KMS-11 (cell line): ENCODE data around the gene PRKG1.

ENCODE experiments used
- H2AFZ ChIP-seq: fragments of 200-600 bp; sonication (generic); 2 replicates; pipeline ENCODE4 v1.6.1; 2016; ENCODE audit warnings: antibody characterized with exemption, mixed run types, low read depth
- H3K27ac ChIP-seq: fragments of 200-600 bp; sonication (generic); 2 replicates; pipeline ENCODE4 v1.6.1; 2016; ENCODE audit warnings: mild to moderate bottlenecking, mixed run types
- H3K27me3 ChIP-seq: fragments of 200-600 bp; sonication (generic); 2 replicates; pipeline ENCODE4 v1.6.1; 2017; ENCODE audit warnings: mild to moderate bottlenecking, low read depth, mixed run types, moderate library complexity; ENCODE audit not compliant: insufficient read depth
- H3K36me3 ChIP-seq: fragments of 200-600 bp; sonication (generic); 2 replicates; pipeline ENCODE4 v1.6.1; 2017; ENCODE audit warnings: mild to moderate bottlenecking, mixed run types; ENCODE audit not compliant: insufficient read depth
- H3K4me1 ChIP-seq: fragments of 200-600 bp; sonication (generic); 2 replicates; pipeline ENCODE4 v1.6.1; 2016; ENCODE audit warnings: mild to moderate bottlenecking, low read depth, mixed run types; ENCODE audit not compliant: poor library complexity, severe bottlenecking
- H3K4me2 ChIP-seq: fragments of 200-600 bp; sonication (generic); 2 replicates; pipeline ENCODE4 v1.7.0; 2016; ENCODE audit warnings: mild to moderate bottlenecking, mixed run types
- H3K4me3 ChIP-seq: fragments of 200-600 bp; sonication (generic); IDR thresholded peaks from 2 replicates; pipeline ENCODE4 v1.6.1; 2017; ENCODE audit warnings: low read depth, low read length, mixed read lengths; ENCODE audit not compliant: insufficient read depth
- H3K79me2 ChIP-seq: fragments of 200-600 bp; sonication (generic); 2 replicates; pipeline ENCODE4 v1.6.1; 2016; ENCODE audit warnings: low read depth, mixed run types; ENCODE audit not compliant: insufficient read depth
- H3K9ac ChIP-seq: fragments of 200-600 bp; sonication (generic); 2 replicates; pipeline ENCODE4 v1.6.1; 2016; ENCODE audit warnings: mild to moderate bottlenecking, mixed run types
- H4K20me1 ChIP-seq: fragments of 200-600 bp; sonication (generic); 2 replicates; pipeline ENCODE4 v1.6.1; 2016; ENCODE audit warnings: mild to moderate bottlenecking, mixed run types; ENCODE audit not compliant: insufficient read depth
- TF ChIP-seq, protein P1 (sequence below): fragments of 200-600 bp; sonication (generic); conservative IDR thresholded peaks from 2 replicates; pipeline ENCODE4 v1.6.1; 2017; ENCODE audit warnings: low read depth, mild to moderate bottlenecking, antibody characterized with exemption, low read length, moderate library complexity, mixed read lengths

The PRKG1 gene

DNA sequence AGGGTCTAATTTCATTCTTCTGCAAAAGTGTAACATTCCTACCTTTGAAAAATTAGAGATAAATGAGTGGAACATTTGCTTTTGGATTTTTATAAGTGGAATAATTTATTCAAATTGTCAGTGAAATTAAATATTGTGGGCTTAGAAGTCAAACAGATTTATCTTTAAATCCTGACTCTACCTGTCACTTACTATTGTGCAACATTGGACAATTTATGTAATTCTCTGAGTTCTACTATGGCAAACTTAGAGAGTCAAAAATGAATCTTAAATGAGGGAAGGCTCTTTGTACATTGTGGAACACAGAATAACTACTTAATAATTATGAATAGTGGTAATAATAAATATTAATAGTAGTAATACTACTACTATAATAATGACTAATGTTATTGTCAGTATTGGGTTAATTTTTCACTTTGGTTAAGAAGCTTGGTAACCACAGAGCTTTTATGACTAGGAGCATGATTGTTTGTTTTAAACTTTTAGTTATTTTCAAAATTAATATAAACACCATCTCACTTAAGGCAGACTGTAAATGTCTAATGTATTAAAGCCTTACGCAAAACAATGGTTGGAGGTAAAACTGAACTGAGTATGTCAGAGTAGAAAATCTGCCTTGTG is 70.0 kb downstream of the PRKG1 start:
- no peak overlapping the region for H2AFZ ChIP-seq
- no peaks in the 10 kb centered on the region for H4K20me1 ChIP-seq
- TF ChIP-seq, protein P1, sequence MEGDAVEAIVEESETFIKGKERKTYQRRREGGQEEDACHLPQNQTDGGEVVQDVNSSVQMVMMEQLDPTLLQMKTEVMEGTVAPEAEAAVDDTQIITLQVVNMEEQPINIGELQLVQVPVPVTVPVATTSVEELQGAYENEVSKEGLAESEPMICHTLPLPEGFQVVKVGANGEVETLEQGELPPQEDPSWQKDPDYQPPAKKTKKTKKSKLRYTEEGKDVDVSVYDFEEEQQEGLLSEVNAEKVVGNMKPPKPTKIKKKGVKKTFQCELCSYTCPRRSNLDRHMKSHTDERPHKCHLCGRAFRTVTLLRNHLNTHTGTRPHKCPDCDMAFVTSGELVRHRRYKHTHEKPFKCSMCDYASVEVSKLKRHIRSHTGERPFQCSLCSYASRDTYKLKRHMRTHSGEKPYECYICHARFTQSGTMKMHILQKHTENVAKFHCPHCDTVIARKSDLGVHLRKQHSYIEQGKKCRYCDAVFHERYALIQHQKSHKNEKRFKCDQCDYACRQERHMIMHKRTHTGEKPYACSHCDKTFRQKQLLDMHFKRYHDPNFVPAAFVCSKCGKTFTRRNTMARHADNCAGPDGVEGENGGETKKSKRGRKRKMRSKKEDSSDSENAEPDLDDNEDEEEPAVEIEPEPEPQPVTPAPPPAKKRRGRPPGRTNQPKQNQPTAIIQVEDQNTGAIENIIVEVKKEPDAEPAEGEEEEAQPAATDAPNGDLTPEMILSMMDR: no peak
- H3K27ac ChIP-seq: no peak overlapping the region
- H3K9ac ChIP-seq: no peak overlapping the region
- no peak overlapping the region for H3K4me2 ChIP-seq
- H3K4me3 ChIP-seq: no peak overlapping the region
- H3K36me3 ChIP-seq: no peaks in the 10 kb centered on the region
- H3K27me3 ChIP-seq: no peaks in the 10 kb centered on the region
- H3K4me1 ChIP-seq: no peaks in the 10 kb centered on the region
- no peaks in the 10 kb centered on the region for H3K79me2 ChIP-seq

DNA sequence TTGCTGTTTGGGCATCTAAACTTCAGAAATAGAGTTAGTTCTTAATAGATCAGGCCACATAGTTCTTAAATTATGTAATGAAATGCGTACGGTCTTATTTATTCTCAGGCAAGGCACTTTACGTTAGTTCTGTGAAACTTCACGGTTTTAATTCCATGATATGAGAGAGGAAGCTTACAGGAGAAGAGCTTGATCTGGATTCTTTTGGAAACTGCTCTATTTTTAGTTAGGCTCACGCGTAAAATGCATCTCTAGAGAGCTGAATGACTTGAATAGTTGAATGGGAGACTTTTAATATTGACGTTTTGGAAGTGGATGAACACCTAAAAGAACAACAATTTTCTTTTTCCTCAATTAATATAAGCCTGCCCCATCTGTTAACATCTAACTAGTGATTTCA is 71.1 kb downstream of the PRKG1 start:
- TF ChIP-seq, protein P1: no peak

DNA sequence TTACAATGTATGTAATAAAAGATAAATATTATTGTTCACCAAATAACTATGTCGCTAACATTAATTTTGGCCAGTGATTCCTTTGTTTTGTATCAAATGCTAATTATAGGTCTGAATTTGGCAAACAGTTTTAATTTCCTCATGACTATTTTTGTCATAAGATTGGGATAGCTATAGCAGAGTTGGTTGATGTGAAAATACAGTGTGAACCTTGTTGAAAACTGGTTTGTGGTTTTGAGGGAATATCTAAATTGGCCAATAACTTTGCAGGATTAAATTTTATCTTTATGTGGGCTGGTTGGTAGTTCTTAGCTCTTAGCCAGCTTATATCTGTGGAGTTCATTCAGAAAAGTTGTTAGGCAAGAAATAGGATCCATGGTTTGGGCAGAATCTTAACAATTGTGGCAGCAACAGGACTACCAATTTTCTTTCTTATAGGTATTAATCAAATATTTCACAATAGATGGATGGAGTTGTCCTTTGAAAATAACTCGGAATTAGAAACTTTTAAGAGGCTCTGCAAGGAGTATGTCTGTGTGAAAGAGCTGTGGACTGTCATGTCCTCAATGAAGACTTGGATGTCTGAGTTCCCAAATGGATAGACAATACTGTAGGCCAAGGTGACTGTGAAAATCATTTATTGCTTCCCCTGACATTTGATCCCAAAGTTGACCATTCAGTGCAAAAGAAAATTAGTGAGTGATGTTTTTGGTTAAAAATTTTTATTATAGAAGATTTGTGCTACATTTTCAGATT is 73.5 kb downstream of the PRKG1 start:
- Histone ChIP-seq H3K27ac (no peak overlapping the region), H3K4me3 (no peak overlapping the region), H2AFZ (no peak overlapping the region), H3K79me2 (no peaks in the 10 kb centered on the region), H3K4me1 (no peaks in the 10 kb centered on the region), H3K27me3 (no peaks in the 10 kb centered on the region), H3K9ac (no peak overlapping the region), H3K4me2 (no peak overlapping the region), H4K20me1 (no peaks in the 10 kb centered on the region), H3K36me3 (no peaks in the 10 kb centered on the region)
- TF ChIP-seq, protein P1: no peak

More for the DNA sequence above, 71.1 kb downstream of the PRKG1 start:
- no peak overlapping the region for H3K9ac ChIP-seq
- no peak overlapping the region for H3K4me2 ChIP-seq
- H4K20me1 ChIP-seq: no peaks in the 10 kb centered on the region
- no peak overlapping the region for H3K27ac ChIP-seq
- H3K4me1 ChIP-seq: no peaks in the 10 kb centered on the region
- no peak overlapping the region for H3K4me3 ChIP-seq
- no peaks in the 10 kb centered on the region for H3K36me3 ChIP-seq
- H3K79me2 ChIP-seq: no peaks in the 10 kb centered on the region
- H2AFZ ChIP-seq: no peak overlapping the region
- no peaks in the 10 kb centered on the region for H3K27me3 ChIP-seq

DNA sequence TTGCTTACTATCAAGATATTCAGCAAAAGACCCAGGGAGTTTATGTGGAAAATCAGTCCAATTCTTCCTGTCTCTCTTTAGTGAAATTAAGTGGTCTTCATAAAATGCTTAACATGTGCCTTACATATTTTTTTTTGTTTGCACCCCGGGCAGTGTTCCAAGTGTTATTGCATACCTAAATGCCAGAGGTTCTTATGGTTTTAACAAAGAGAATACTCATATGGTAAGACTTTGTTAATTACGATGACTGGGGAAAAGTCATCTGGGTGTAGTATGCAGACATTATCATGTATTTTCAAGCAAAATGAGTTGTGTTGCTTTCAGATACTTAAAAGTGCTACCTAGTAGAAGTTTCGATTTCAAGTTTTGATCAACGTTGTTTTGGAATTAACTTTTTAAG is 82.6 kb downstream of the PRKG1 start:
- H3K4me1 ChIP-seq: no peaks in the 10 kb centered on the region
- H3K9ac ChIP-seq: no peak overlapping the region
- H3K27me3 ChIP-seq: no peaks in the 10 kb centered on the region
- no peaks in the 10 kb centered on the region for H4K20me1 ChIP-seq
- no peak overlapping the region for H3K4me2 ChIP-seq
- H3K4me3 ChIP-seq: no peak overlapping the region
- no peak overlapping the region for H2AFZ ChIP-seq
- H3K79me2 ChIP-seq: no peaks in the 10 kb centered on the region
- H3K27ac ChIP-seq: no peak overlapping the region
- H3K36me3 ChIP-seq: no peaks in the 10 kb centered on the region
- TF ChIP-seq, protein P1: no peak
